ENCODE measurements around the gene CCDC66. TPM values are rescaled to one million over a fixed set of nuclear protein-coding genes. Genes with fewer than 3 reads are reported as not detected.

The CCDC66 gene
- 128 TPM for total RNA-seq

DNA sequence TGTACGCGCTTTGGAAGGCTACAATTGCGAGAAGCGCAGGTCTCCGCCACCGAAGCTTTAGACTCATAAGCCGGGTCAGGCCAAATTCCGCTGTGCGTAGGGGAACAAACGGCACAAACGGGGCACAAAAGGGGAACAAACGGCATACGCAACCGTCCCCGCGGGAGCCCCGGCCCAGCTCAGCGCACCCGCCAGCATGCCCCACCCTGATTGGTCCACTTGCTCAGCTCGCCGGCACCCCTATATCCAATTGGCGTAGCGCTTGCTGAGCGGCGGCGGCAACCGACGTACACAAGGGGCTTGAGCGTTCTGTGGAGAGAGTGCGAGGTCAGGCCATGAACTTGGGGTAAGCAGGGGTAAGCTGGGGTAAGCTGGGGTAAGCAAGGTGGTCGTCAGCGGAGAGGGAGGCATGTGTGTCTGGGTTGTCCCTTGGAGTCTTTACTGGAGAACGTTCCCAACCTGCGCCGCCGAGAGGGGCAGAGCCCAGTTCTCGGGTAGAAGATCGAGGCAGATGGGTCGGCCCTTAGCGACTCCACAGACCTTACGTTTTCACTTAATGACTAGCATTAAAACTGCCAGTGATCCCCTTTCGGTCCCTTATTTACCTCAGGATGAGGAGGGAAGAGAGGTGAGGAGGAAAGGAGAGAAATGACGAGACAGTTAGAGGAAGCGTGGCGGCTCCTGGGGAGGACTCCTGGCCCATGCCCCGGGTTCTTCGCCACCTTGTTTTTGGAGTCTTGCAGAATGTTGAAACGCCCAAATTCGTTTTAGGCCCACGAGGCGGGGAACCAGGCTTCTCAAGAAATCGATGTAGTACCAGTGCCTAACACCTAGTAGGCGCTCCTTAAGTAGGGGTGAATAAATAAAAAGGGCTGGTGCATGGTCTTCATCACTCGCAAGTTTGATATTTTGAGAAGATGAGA is at the start of gene CCDC66:
Gene CCDC66, plus strand, starts transcription at position 268 of the 923 bp plus-strand sequence. Its CDS starts 68 bp downstream, at position 336.

Other genes starting within 250 kb of the CCDC66 start
- gene ERC2, start 88.7 kb upstream of the CCDC66 start, total RNA-seq = 87.3 TPM
- gene TASOR, start 126.1 kb downstream of the CCDC66 start, total RNA-seq = 162 TPM
- 31.3 TPM for gene ARHGEF3, start 244.8 kb downstream of the CCDC66 start, total RNA-seq

Measured in parietal lobe (tissue), 1 donor.